SU-DHL-6 (cell line): ENCODE measurements around the gene ZDHHC3.

Source experiments
- H2AFZ ChIP-seq: fragments of 200-600 bp; sonication (generic); 2 replicates; pipeline ENCODE4 v1.6.1; 2014; ENCODE audit warnings: low read depth, mild to moderate bottlenecking, moderate library complexity, mixed read lengths, antibody characterized with exemption, low read length; ENCODE audit not compliant: severe bottlenecking
- H3F3A ChIP-seq: fragments of 200-600 bp; shearing (Covaris generic); 2 replicates; pipeline ENCODE4 v1.6.0; 2016; ENCODE audit warnings: antibody characterized with exemption, mild to moderate bottlenecking; ENCODE audit not compliant: insufficient read depth
- H3K27ac ChIP-seq: fragments of 200-600 bp; sonication (generic); 2 replicates; pipeline ENCODE4 v1.5.1; 2016; ENCODE audit warnings: low read depth, mild to moderate bottlenecking, low read length, moderate library complexity, mixed read lengths
- H3K27me3 ChIP-seq: fragments of 200-600 bp; sonication (generic), shearing (Covaris generic); 2 replicates; pipeline ENCODE4 v1.6.0; 2014; ENCODE audit warnings: mild to moderate bottlenecking, low read length
- H3K36me3 ChIP-seq: fragments of 200-600 bp; sonication (generic); 2 replicates; pipeline ENCODE4 v1.6.1; 2014; ENCODE audit warnings: mild to moderate bottlenecking, low read length, mixed read lengths
- H3K4me2 ChIP-seq: fragments of 300-600, 200-600 bp; shearing (Covaris generic), sonication (generic); 2 replicates; pipeline ENCODE4 v1.6.0; 2014; ENCODE audit warnings: low read length, low read depth, mild to moderate bottlenecking; ENCODE audit not compliant: poor library complexity, severe bottlenecking
- H3K4me3 ChIP-seq: fragments of 200-600 bp; sonication (generic); 2 replicates; pipeline ENCODE4 v1.5.1; 2014; ENCODE audit warnings: antibody characterized with exemption, low read length, mild to moderate bottlenecking, mixed read lengths; ENCODE audit not compliant: insufficient read depth, poor library complexity, severe bottlenecking
- H3K79me2 ChIP-seq: fragments of 200-600 bp; sonication (generic); 2 replicates; pipeline ENCODE4 v1.6.1; 2014; ENCODE audit warnings: mild to moderate bottlenecking, low read length, moderate library complexity; ENCODE audit not compliant: insufficient read depth
- H3K9ac ChIP-seq: fragments of 200-600 bp; sonication (generic); 2 replicates; pipeline ENCODE4 v1.7.0; 2014; ENCODE audit warnings: mild to moderate bottlenecking, low read length
- H3K9me2 ChIP-seq: fragments of 200-600 bp; sonication (generic); replicated peaks from 2 replicates; pipeline ENCODE4 v1.6.1; 2014; ENCODE audit warnings: low read length; ENCODE audit not compliant: insufficient read depth
- H3K9me3 ChIP-seq: fragments of 200-600 bp; sonication (generic); 2 replicates; pipeline ENCODE4 v1.6.1; 2014; ENCODE audit warnings: low read length, mixed read lengths; ENCODE audit not compliant: insufficient read depth
- H4K20me1 ChIP-seq: fragments of 200-600 bp; sonication (generic); 2 replicates; pipeline ENCODE4 v1.6.1; 2014; ENCODE audit warnings: low read depth, mild to moderate bottlenecking, antibody characterized with exemption, low read length, moderate library complexity, mixed read lengths
- CTCF ChIP-seq: fragments of 200-600 bp; sonication (generic); IDR thresholded peaks from one replicate; pipeline ENCODE4 v1.5.1; 2017; ENCODE audit warnings: antibody characterized with exemption, mild to moderate bottlenecking, low read length, moderate library complexity; ENCODE audit not compliant: insufficient read depth, poor library complexity, severe bottlenecking
- EZH2phosphoT487 ChIP-seq: fragments of 200-600 bp; sonication (generic), shearing (Covaris generic); conservative IDR thresholded peaks from 2 replicates; pipeline ENCODE4 v1.6.1; 2018; ENCODE audit warnings: mild to moderate bottlenecking, antibody characterized with exemption, low read length, moderate library complexity, mixed read lengths

ZDHHC3 gene

GRCh38 chr3:45021524-45022297, 45.7 kb upstream of the ZDHHC3 start:
- TF ChIP-seq CTCF (no peak), EZH2phosphoT487 (no peak)
- H3K9me3 ChIP-seq = no peaks in the 10 kb centered on the region
- no peak overlapping the region for H3K4me3 ChIP-seq
- H2AFZ ChIP-seq = no peak overlapping the region
- no peaks in the 10 kb centered on the region for H3K27me3 ChIP-seq
- H3K79me2 ChIP-seq = no peaks in the 10 kb centered on the region
- no peak overlapping the region for H3K4me2 ChIP-seq
- no peaks in the 10 kb centered on the region for H3F3A ChIP-seq
- H3K27ac ChIP-seq = no peak overlapping the region
- no peaks in the 10 kb centered on the region for H3K9me2 ChIP-seq
- no peaks in the 10 kb centered on the region for H4K20me1 ChIP-seq
- H3K36me3 ChIP-seq = no peaks in the 10 kb centered on the region
- H3K9ac ChIP-seq = no peak overlapping the region

- Histone ChIP-seq H3K36me3 (no peaks in the 10 kb centered on the region), H3K27me3 (no peaks in the 10 kb centered on the region), H3K4me2 (no peak overlapping the region), H3K79me2 (no peaks in the 10 kb centered on the region), H3K27ac (no peak overlapping the region), H4K20me1 (no peaks in the 10 kb centered on the region), H2AFZ (no peak overlapping the region), H3K9ac (no peak overlapping the region), H3K4me3 (no peak overlapping the region), H3F3A (no peaks in the 10 kb centered on the region), H3K9me3 (no peaks in the 10 kb centered on the region), H3K9me2 (no peaks in the 10 kb centered on the region)
- TF ChIP-seq EZH2phosphoT487 = no peak
- TF ChIP-seq CTCF = no peak
These were observed 44.6 kb upstream of the ZDHHC3 start for GRCh38 chr3:45020534-45020933.

GRCh38 chr3:45017821-45018220, 41.8 kb upstream of the ZDHHC3 start:
- Histone ChIP-seq H4K20me1 (no peaks in the 10 kb centered on the region), H3K79me2 (no peaks in the 10 kb centered on the region), H3K9me2 (no peaks in the 10 kb centered on the region), H2AFZ (no peak overlapping the region), H3K4me2 (no peak overlapping the region), H3K4me3 (no peak overlapping the region), H3K9ac (no peak overlapping the region), H3F3A (no peaks in the 10 kb centered on the region), H3K27ac (no peak overlapping the region), H3K27me3 (no peaks in the 10 kb centered on the region), H3K9me3 (no peaks in the 10 kb centered on the region), H3K36me3 (peaks cover 1% of the 10 kb centered on the region; the same call in 1 of the 2 replicates)
- TF ChIP-seq EZH2phosphoT487 (no peak), CTCF (no peak)
